Astrocyte of the hippocampus (primary cell): Measurements from ENCODE around the gene EXD3.

Source experiments
- DNase-seq: peaks from one replicate; pipeline ENCODE4 v3.0.0; 2011; ENCODE audit warnings: low read depth, low spot score

The EXD3 gene

GRCh38 chr9:137432687-137433348, 9.9 kb upstream of the EXD3 start:
- DNase-seq = no peak

- DNase-seq = no peak
Measured at GRCh38 chr9:137431416-137431931, 8.5 kb upstream of the EXD3 start.

- DNase-seq = no peak
Measured at GRCh38 chr9:137430723-137431415, 7.9 kb upstream of the EXD3 start.

- no peak for DNase-seq
Measured at GRCh38 chr9:137429974-137430722, 7.2 kb upstream of the EXD3 start.

- no peak for DNase-seq
Measured at GRCh38 chr9:137429546-137429890, 6.6 kb upstream of the EXD3 start.

GRCh38 chr9:137428841-137429545, 6.0 kb upstream of the EXD3 start:
- no peak for DNase-seq

GRCh38 chr9:137428311-137428630, 5.3 kb upstream of the EXD3 start:
- DNase-seq = no peak

- DNase-seq = no peak
Measured at GRCh38 chr9:137427454-137428310, 4.7 kb upstream of the EXD3 start.

GRCh38 chr9:137426018-137426681, 3.2 kb upstream of the EXD3 start:
- DNase-seq = no peak

GRCh38 chr9:137423514-137424291, 741 bp upstream of the EXD3 start:
- DNase-seq = no peak

GRCh38 chr9:137421838-137422603, 941 bp downstream of the EXD3 start:
- no peak for DNase-seq

- DNase-seq = no peak
Measured at GRCh38 chr9:137417161-137418021, 5.6 kb downstream of the EXD3 start.

GRCh38 chr9:137416563-137417151, 6.3 kb downstream of the EXD3 start:
- DNase-seq = no peak

GRCh38 chr9:137416006-137416562, 6.9 kb downstream of the EXD3 start:
- DNase-seq = no peak

GRCh38 chr9:137415451-137415850, 7.5 kb downstream of the EXD3 start:
- DNase-seq = no peak

- DNase-seq = no peak
Measured at GRCh38 chr9:137412431-137412830, 10.5 kb downstream of the EXD3 start.

- peak; percentile 98 for DNase-seq
Measured at GRCh38 chr9:137411645-137412380, 11.1 kb downstream of the EXD3 start.
